ENCODE data around the gene ANKS1B. TPM values are rescaled to one million over a fixed set of nuclear protein-coding genes. Genes with fewer than 3 reads are reported as not detected.

ANKS1B gene
- total RNA-seq, 4 donors from 2014 or later: 0.88 to 10.7 (median 4.4) TPM

- Histone ChIP-seq H3K27me3 (no peaks in the 10 kb centered on the region), H3K4me3 (no peak overlapping the region), H3K4me1 (no peaks in the 10 kb centered on the region), H3K9me3 (no peaks in the 10 kb centered on the region), H3K27ac (no peak overlapping the region), H3K36me3 (no peaks in the 10 kb centered on the region)
- TF ChIP-seq POLR2A (IDR thresholded peaks at IDR 0.05) (no peak), CTCF (IDR thresholded peaks at IDR 0.05) (no peak)
- DNase-seq: no peak
Measured at GRCh38 chr12:99476956-99477355, 507.8 kb downstream of the ANKS1B start.

DNA sequence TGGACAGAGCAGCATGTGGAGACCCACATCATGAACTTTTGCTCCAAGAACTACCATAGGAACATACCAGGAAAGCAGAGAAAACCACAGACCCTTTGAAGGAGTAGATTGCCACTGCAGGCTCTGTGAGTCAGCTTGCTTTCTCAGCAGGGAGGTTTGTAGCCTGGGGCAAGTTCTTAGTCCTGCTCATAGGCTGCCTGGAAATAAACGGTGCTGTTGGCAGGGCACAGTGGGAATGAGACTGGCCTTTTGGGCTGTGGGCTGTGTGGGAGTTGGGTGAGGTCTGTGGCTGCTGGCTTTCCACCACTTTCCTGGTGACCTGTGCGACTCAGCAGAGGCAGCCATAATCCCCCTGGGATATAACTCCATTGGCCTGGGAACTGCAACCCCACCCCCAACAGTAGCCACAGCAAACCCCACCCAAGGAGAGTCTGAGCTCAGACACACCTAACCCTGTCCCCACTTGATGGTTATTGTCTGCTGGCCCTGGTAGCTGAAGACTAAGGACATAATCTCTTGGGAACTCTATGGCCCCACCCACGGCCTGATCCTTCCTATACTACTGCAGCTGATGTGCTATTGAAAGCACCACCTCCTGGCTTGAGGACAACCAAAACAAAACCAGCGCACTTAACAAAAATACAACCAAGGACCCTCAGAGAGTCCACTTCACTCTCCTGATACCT lies 529.2 kb downstream of the ANKS1B start:
- H3K4me1 ChIP-seq: no peaks in the 10 kb centered on the region
- DNase-seq: no peak
- H3K27me3 ChIP-seq: no peaks in the 10 kb centered on the region
- no peak overlapping the region for H3K4me3 ChIP-seq
- TF ChIP-seq POLR2A (IDR thresholded peaks at IDR 0.05): no peak
- no peak for TF ChIP-seq CTCF (IDR thresholded peaks at IDR 0.05)
- H3K9me3 ChIP-seq: no peaks in the 10 kb centered on the region
- no peaks in the 10 kb centered on the region for H3K36me3 ChIP-seq
- no peak overlapping the region for H3K27ac ChIP-seq

GRCh38 chr12:99454539-99455172 lies 530.1 kb downstream of the ANKS1B start:
- no peaks in the 10 kb centered on the region for H3K9me3 ChIP-seq
- H3K27ac ChIP-seq: no peak overlapping the region
- H3K36me3 ChIP-seq: no peaks in the 10 kb centered on the region
- DNase-seq: no peak
- H3K27me3 ChIP-seq: no peaks in the 10 kb centered on the region
- H3K4me3 ChIP-seq: no peak overlapping the region
- H3K4me1 ChIP-seq: no peaks in the 10 kb centered on the region
- no peak for TF ChIP-seq POLR2A (IDR thresholded peaks at IDR 0.05)
- TF ChIP-seq CTCF (IDR thresholded peaks at IDR 0.05): no peak

DNA sequence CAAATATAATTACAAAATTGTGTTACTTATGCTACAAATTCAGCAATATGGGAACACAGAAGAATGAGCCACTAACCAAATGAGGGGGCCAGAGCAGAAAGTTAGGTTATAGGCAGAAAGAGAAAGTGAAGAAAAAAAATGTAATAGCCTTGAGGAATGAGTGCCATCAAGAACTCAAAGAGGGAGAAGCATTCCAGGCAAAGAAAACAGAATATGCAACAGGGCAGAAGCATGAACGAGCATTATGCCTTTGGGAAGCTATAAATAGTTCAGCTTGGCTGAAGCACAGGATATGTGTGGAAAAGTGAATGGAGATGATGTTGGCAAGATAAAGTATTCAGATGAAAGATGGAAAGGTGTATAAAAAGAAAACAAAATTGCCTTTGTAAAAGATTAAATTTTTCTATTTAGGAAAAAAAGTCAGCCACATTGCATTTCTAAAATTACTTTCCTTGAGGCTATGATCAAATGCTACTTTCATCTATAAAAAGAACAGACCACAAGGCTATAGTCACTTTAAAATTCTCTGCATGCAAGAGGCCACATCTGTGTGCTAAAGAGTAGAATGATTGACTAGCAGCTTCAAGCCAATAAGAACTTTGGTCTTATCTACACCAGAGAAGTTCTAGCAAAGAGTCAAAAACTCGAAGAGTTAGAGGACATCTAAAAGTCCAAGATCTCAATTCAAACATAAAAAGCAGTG lies 530.7 kb downstream of the ANKS1B start:
- DNase-seq: no peak
- Histone ChIP-seq H3K27me3 (no peaks in the 10 kb centered on the region), H3K4me1 (no peaks in the 10 kb centered on the region), H3K27ac (peak overlapping the region in 1 of 4 donors; percentile 4), H3K9me3 (no peaks in the 10 kb centered on the region), H3K36me3 (no peaks in the 10 kb centered on the region), H3K4me3 (no peak overlapping the region)
- TF ChIP-seq POLR2A (IDR thresholded peaks at IDR 0.05) (no peak), CTCF (IDR thresholded peaks at IDR 0.05) (no peak)

DNA sequence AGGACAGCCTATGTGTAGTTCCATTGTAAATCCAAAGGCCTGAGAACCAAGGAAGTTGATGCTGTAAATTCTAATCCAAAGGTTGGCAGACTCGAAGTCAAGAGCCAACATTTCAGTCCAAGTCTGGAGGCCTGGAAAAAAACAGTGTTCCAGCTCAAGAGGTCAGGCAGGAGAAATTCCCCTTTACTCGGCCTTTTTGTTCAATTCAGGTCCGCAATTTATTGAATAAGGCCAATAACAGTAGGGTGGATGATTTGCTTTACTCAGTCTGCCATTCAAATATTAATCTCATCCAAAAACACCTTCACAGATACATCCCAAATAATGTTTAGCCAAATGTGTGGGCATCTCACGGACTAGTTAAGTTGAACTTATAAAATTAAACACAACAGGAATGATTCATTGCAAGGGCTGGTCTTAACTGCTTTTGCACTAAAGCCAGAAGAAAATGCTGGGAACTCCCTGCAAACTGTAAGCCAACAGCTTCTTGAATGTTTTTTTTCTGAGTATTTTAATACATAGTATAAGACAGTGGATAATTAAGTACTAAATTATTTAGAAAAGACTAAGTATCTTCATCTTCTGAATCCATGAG lies 534.6 kb downstream of the ANKS1B start:
- Histone ChIP-seq H3K4me1 (no peaks in the 10 kb centered on the region), H3K36me3 (no peaks in the 10 kb centered on the region), H3K27me3 (no peaks in the 10 kb centered on the region), H3K9me3 (peaks cover 0 to 4% (median 0%) of the 10 kb centered on the region in 4 donors), H3K27ac (no peak overlapping the region), H3K4me3 (no peak overlapping the region)
- no peak for TF ChIP-seq POLR2A (IDR thresholded peaks at IDR 0.05)
- TF ChIP-seq CTCF (IDR thresholded peaks at IDR 0.05): no peak
- no peak for DNase-seq

Measured in Peyer's patch (tissue), 4 donors.